Astrocyte (in vitro differentiated cells and primary cell): Measurements from ENCODE around the gene NEFH. TPM values are rescaled to one million over a fixed set of nuclear protein-coding genes. Genes with fewer than 3 reads are reported as not detected.

Source experiments
- DNase-seq: peaks from one replicate; pipeline ENCODE4 v3.0.0-alpha.2; 2010; ENCODE audit warnings: low read depth
- FAIRE-seq: peaks from 2 replicates; lab custom pipeline; 2011; peaks lifted over from hg19 to GRCh38; lab: Jason Lieb, UNC
- H2AFZ ChIP-seq: 2 replicates; pipeline ENCODE4 v1.6.0; 2012; ENCODE audit warnings: low read depth, low read length, inconsistent platforms
- H3K27ac ChIP-seq: 2 replicates; pipeline ENCODE4 v1.5.1; 2011; ENCODE audit warnings: low read depth, low read length, inconsistent platforms
- H3K27me3 ChIP-seq: 2 replicates; pipeline ENCODE4 v1.6.0; 2011; ENCODE audit warnings: low read length, inconsistent platforms; ENCODE audit not compliant: insufficient read depth
- H3K36me3 ChIP-seq: 2 replicates; pipeline ENCODE4 v1.5.1; 2011; ENCODE audit warnings: low read length, inconsistent platforms; ENCODE audit not compliant: insufficient read depth
- H3K4me1 ChIP-seq: 2 replicates; pipeline ENCODE4 v1.5.1; 2011; ENCODE audit warnings: low read length, inconsistent platforms; ENCODE audit not compliant: insufficient read depth
- H3K4me2 ChIP-seq: 2 replicates; pipeline ENCODE4 v1.6.0; 2012; ENCODE audit warnings: low read length, inconsistent platforms
- H3K4me3 ChIP-seq: 2 replicates; pipeline ENCODE4 v1.5.1; 2011; ENCODE audit warnings: low read depth, mild to moderate bottlenecking, low read length, inconsistent platforms; ENCODE audit not compliant: insufficient read depth
- H3K79me2 ChIP-seq: 2 replicates; pipeline ENCODE4 v1.6.0; 2012; ENCODE audit warnings: mild to moderate bottlenecking, low read length, inconsistent platforms; ENCODE audit not compliant: insufficient read depth
- H3K9ac ChIP-seq: 2 replicates; pipeline ENCODE4 v1.6.0; 2012; ENCODE audit warnings: mild to moderate bottlenecking, low read length, inconsistent platforms
- H3K9me3 ChIP-seq: 2 replicates; pipeline ENCODE4 v1.5.1; 2012; ENCODE audit warnings: low read depth, mild to moderate bottlenecking, low read length, inconsistent platforms; ENCODE audit not compliant: insufficient read depth
- H4K20me1 ChIP-seq: 2 replicates; pipeline ENCODE4 v1.6.0; 2012; ENCODE audit warnings: low read length, inconsistent platforms; ENCODE audit not compliant: insufficient read depth
- H3K27ac Mint-ChIP-seq: one replicate; pipeline ENCODE4 v1.8.0; 2021; ENCODE audit warnings: mild to moderate bottlenecking, mixed read lengths; ENCODE audit not compliant: unreplicated experiment
- H3K27me3 Mint-ChIP-seq: one replicate; pipeline ENCODE4 v1.8.0; 2021; ENCODE audit warnings: low read depth, mixed read lengths; ENCODE audit not compliant: unreplicated experiment
- H3K36me3 Mint-ChIP-seq: one replicate; pipeline ENCODE4 v1.8.0; 2021; ENCODE audit warnings: low read depth, mixed read lengths; ENCODE audit not compliant: unreplicated experiment
- H3K4me1 Mint-ChIP-seq: one replicate; pipeline ENCODE4 v1.8.0; 2021; ENCODE audit warnings: low read depth, mixed read lengths; ENCODE audit not compliant: unreplicated experiment
- H3K4me3 Mint-ChIP-seq: one replicate; pipeline ENCODE4 v1.8.0; 2021; ENCODE audit warnings: mild to moderate bottlenecking, moderate library complexity, mixed read lengths; ENCODE audit not compliant: unreplicated experiment
- H3K9me3 Mint-ChIP-seq: one replicate; pipeline ENCODE4 v1.8.0; 2021; ENCODE audit warnings: mild to moderate bottlenecking, mixed read lengths; ENCODE audit not compliant: unreplicated experiment
- CTCF ChIP-seq: IDR thresholded peaks from 2 replicates; pipeline ENCODE4 v1.5.1; 2011; ENCODE audit warnings: low read depth, mild to moderate bottlenecking, inconsistent platforms, low read length, moderate library complexity; ENCODE audit not compliant: insufficient read depth
- EZH2 ChIP-seq: IDR thresholded peaks from 2 replicates; pipeline ENCODE4 v1.6.1; 2012; ENCODE audit warnings: mild to moderate bottlenecking, low read length, inconsistent platforms; ENCODE audit not compliant: insufficient read depth
- total RNA-seq: library from RNA; stranded (reverse); gene quantifications from 2 replicates; pipeline ENCODE4 v1.2.1, GENCODE V29; 2021

The NEFH gene
- total RNA-seq, 1 donor from 2014 or later: 3.1 TPM

GRCh38 chr22:29482253-29482652 lies 2.2 kb downstream of the NEFH start:
- Histone ChIP-seq H3K36me3 (no peaks in the 10 kb centered on the region), H2AFZ (no peak overlapping the region), H3K27ac (no peak overlapping the region), H3K4me1 (peaks cover 11% of the 10 kb centered on the region), H3K4me3 (no peak overlapping the region), H3K9me3 (peaks cover 8% of the 10 kb centered on the region), H3K9ac (no peak overlapping the region), H4K20me1 (peaks cover 21% of the 10 kb centered on the region), H3K79me2 (no peaks in the 10 kb centered on the region), H3K27me3 (peaks cover 42% of the 10 kb centered on the region), H3K4me2 (no peak overlapping the region)
- H3K9me3 Mint-ChIP-seq: peaks cover 11% of the 10 kb centered on the region
- peaks cover 4% of the 10 kb centered on the region for H3K36me3 Mint-ChIP-seq
- H3K27ac Mint-ChIP-seq: no peak overlapping the region
- FAIRE-seq (no peak), DNase-seq (no peak)
- no peak for TF ChIP-seq EZH2
- TF ChIP-seq CTCF: no peak
- peaks cover 47% of the 10 kb centered on the region for H3K27me3 Mint-ChIP-seq
- H3K4me3 Mint-ChIP-seq: no peak overlapping the region
- H3K4me1 Mint-ChIP-seq: peaks cover 13% of the 10 kb centered on the region

GRCh38 chr22:29482726-29483125 lies 2.7 kb downstream of the NEFH start:
- Histone ChIP-seq H2AFZ (no peak overlapping the region), H3K27ac (no peak overlapping the region), H3K27me3 (peaks cover 39% of the 10 kb centered on the region), H3K4me1 (peaks cover 11% of the 10 kb centered on the region), H3K9ac (no peak overlapping the region), H3K79me2 (no peaks in the 10 kb centered on the region), H3K4me2 (no peak overlapping the region), H3K4me3 (no peak overlapping the region), H3K9me3 (peaks cover 8% of the 10 kb centered on the region), H3K36me3 (no peaks in the 10 kb centered on the region), H4K20me1 (peaks cover 21% of the 10 kb centered on the region)
- DNase-seq (no peak), FAIRE-seq (no peak)
- Mint-ChIP-seq H3K27ac (no peak overlapping the region), H3K4me3 (no peak overlapping the region), H3K4me1 (peaks cover 13% of the 10 kb centered on the region), H3K27me3 (peaks cover 48% of the 10 kb centered on the region), H3K36me3 (peaks cover 4% of the 10 kb centered on the region), H3K9me3 (peaks cover 11% of the 10 kb centered on the region)
- no peak for TF ChIP-seq EZH2

- no peak overlapping the region for H3K4me3 ChIP-seq
- peaks cover 8% of the 10 kb centered on the region for H3K4me1 Mint-ChIP-seq
- H3K27me3 ChIP-seq: peaks cover 33% of the 10 kb centered on the region
- peaks cover 11% of the 10 kb centered on the region for H3K9me3 Mint-ChIP-seq
- no peak overlapping the region for H3K27ac ChIP-seq
- H3K4me1 ChIP-seq: peaks cover 11% of the 10 kb centered on the region
- H3K27ac Mint-ChIP-seq: no peak overlapping the region
- H3K36me3 ChIP-seq: no peaks in the 10 kb centered on the region
- peaks cover 43% of the 10 kb centered on the region for H3K27me3 Mint-ChIP-seq
- H3K4me3 Mint-ChIP-seq: no peak overlapping the region
- H3K9ac ChIP-seq: no peak overlapping the region
- H3K9me3 ChIP-seq: peaks cover 8% of the 10 kb centered on the region
- no peak overlapping the region for H3K4me2 ChIP-seq
- no peak for TF ChIP-seq EZH2
- TF ChIP-seq CTCF: no peak
- no peak overlapping the region for H2AFZ ChIP-seq
- DNase-seq (no peak), FAIRE-seq (no peak)
- no peaks in the 10 kb centered on the region for H3K79me2 ChIP-seq
- H3K36me3 Mint-ChIP-seq: peaks cover 4% of the 10 kb centered on the region
- H4K20me1 ChIP-seq: peaks cover 16% of the 10 kb centered on the region
These were observed 3.2 kb downstream of the NEFH start for GRCh38 chr22:29483254-29483653.
